Activated CD8-positive, alpha-beta memory T cell treated with anti-CD3 and anti-CD28 coated beads for 24 hours (primary cell): ENCODE data around the gene ZBTB8OS.

ENCODE experiments used
- DNase-seq: peaks from one replicate; pipeline ENCODE4 v3.0.0-alpha.2; 2020

Gene ZBTB8OS

GRCh38 chr1:32606565-32607371 lies 43.6 kb downstream of the ZBTB8OS start:
- DNase-seq, result no peak

GRCh38 chr1:32605711-32606424 lies 44.5 kb downstream of the ZBTB8OS start:
- no peak for DNase-seq

- no peak for DNase-seq
These were observed 50.3 kb downstream of the ZBTB8OS start for GRCh38 chr1:32600034-32600433.

- DNase-seq, result no peak
These were observed 57.4 kb downstream of the ZBTB8OS start for GRCh38 chr1:32592943-32593342.

GRCh38 chr1:32580348-32581017 lies 69.9 kb downstream of the ZBTB8OS start:
- no peak for DNase-seq
